Activated naive CD8-positive, alpha-beta T cell treated with anti-CD3 and anti-CD28 coated beads, Interleukin-2, amount 10 ng/mL, durations not matched to agents 7 days and 5 days (primary cell): ENCODE data around the gene ZBTB43. TPM values are rescaled to one million over a fixed set of nuclear protein-coding genes. Genes with fewer than 3 reads are reported as not detected.
A peak's percentile ranks its signal among the peaks of the same experiment; 100 is the strongest.
"Not testable (repeated sequence)": the region's sequence is repeated elsewhere in the genome, so short reads cannot be mapped to it uniquely, and the experiment has no call there.

Experiments
- ATAC-seq: fragments of 150-1000 bp; cut with Tn5 transposase; one replicate; pipeline ENCODE4 v1.10.0; 2021; ENCODE audit warnings: low read depth, moderate library complexity
- POLR2A ChIA-PET: fragments of 350-600 bp; sonication (Branson Sonifier 250); formaldehyde crosslinking; loops from one replicate; lab custom pipeline; 2021; ENCODE audit warnings: antibody characterized with exemption; lab: Charles Lee
- DNase-seq: peaks from one replicate; pipeline ENCODE4 v3.0.0; 2021
- H3K27ac Mint-ChIP-seq: one replicate; pipeline ENCODE4 v1.8.0; 2022; ENCODE audit warnings: mild to moderate bottlenecking, mixed read lengths
- H3K27me3 Mint-ChIP-seq: one replicate; pipeline ENCODE4 v1.8.0; 2022; ENCODE audit warnings: mild to moderate bottlenecking, moderate library complexity, mixed read lengths
- H3K36me3 Mint-ChIP-seq: one replicate; pipeline ENCODE4 v1.8.0; 2021; ENCODE audit warnings: mild to moderate bottlenecking, mixed read lengths
- H3K4me1 Mint-ChIP-seq: one replicate; pipeline ENCODE4 v1.8.0; 2021; ENCODE audit warnings: mixed read lengths
- H3K4me3 Mint-ChIP-seq: one replicate; pipeline ENCODE4 v1.8.0; 2022; ENCODE audit warnings: mild to moderate bottlenecking, moderate library complexity, mixed read lengths
- H3K9me3 Mint-ChIP-seq: one replicate; pipeline ENCODE4 v1.8.0; 2021; ENCODE audit warnings: mixed read lengths
- total RNA-seq, 2 experiments: library from RNA; stranded (reverse); gene quantifications; one replicate each; pipeline ENCODE4 v1.2.3, GENCODE V29; 2021

ZBTB43 gene
- 10 to 100 TPM; 23.0 to 29.4 TPM for total RNA-seq

- Mint-ChIP-seq H3K9me3 (peaks cover 2% of the 10 kb centered on the region), H3K4me1 (peaks cover 28% of the 10 kb centered on the region), H3K4me3 (peak within 1 kb of the TSS; percentile 97), H3K36me3 (peaks cover 6% of the 10 kb centered on the region), H3K27me3 (no peaks in the 10 kb centered on the region), H3K27ac (peak within 1 kb of the TSS; percentile 98)
- POLR2A ChIA-PET = interaction anchor here (0.6 to 2.1 kb wide), 12 partner anchors 11 to 473 kb away, joined by 3 to 11 read pairs (median 4); partner anchors contain the start of gene ZBTB34
- ATAC-seq (peak; percentile 86), DNase-seq (peak; percentile 98)
Observed at GRCh38 chr9:126804696-126805553, at the start of gene ZBTB43. Gene ZBTB43, plus strand, starts transcription at chr9:126805040. Its CDS starts 27,470 bp downstream, at chr9:126832510.

GRCh38 chr9:126755317-126755875 lies 49.4 kb upstream of the ZBTB43 start:
- H3K27ac Mint-ChIP-seq = no peak overlapping the region
- H3K4me3 Mint-ChIP-seq = no peak overlapping the region
- ATAC-seq (no peak), DNase-seq (no peak)
- peaks cover 3% of the 10 kb centered on the region for H3K4me1 Mint-ChIP-seq
- no peaks in the 10 kb centered on the region for H3K9me3 Mint-ChIP-seq
- POLR2A ChIA-PET = no interaction called here
- H3K36me3 Mint-ChIP-seq = no peaks in the 10 kb centered on the region
- peaks cover 6% of the 10 kb centered on the region for H3K27me3 Mint-ChIP-seq

GRCh38 chr9:126756238-126756637 lies 48.6 kb upstream of the ZBTB43 start:
- no peak for DNase-seq
- H3K4me3 Mint-ChIP-seq = no peak overlapping the region
- H3K9me3 Mint-ChIP-seq = no peaks in the 10 kb centered on the region
- POLR2A ChIA-PET = no interaction called here
- ATAC-seq = no peak
- peaks cover 2% of the 10 kb centered on the region for H3K27me3 Mint-ChIP-seq
- no peaks in the 10 kb centered on the region for H3K36me3 Mint-ChIP-seq
- H3K4me1 Mint-ChIP-seq = peaks cover 1% of the 10 kb centered on the region
- H3K27ac Mint-ChIP-seq = no peak overlapping the region

- H3K9me3 Mint-ChIP-seq = no peaks in the 10 kb centered on the region
Observed at GRCh38 chr9:126756876-126757415, 47.9 kb upstream of the ZBTB43 start.

GRCh38 chr9:126758916-126759585 lies 45.8 kb upstream of the ZBTB43 start:
- Mint-ChIP-seq H3K4me1 (no peaks in the 10 kb centered on the region), H3K9me3 (no peaks in the 10 kb centered on the region), H3K4me3 (no peak overlapping the region), H3K27me3 (peaks cover 2% of the 10 kb centered on the region), H3K27ac (no peak overlapping the region), H3K36me3 (no peaks in the 10 kb centered on the region)
- ATAC-seq (no peak), DNase-seq (no peak)
- POLR2A ChIA-PET = interaction anchor here (1.9 kb wide), 1 partner anchor 36 kb away, joined by 7 read pairs; no protein-coding TSS in a partner anchor

More at GRCh38 chr9:126756876-126757415, 47.9 kb upstream of the ZBTB43 start:
- POLR2A ChIA-PET = interaction anchor here (1.9 kb wide), 1 partner anchor 34 kb away, joined by 7 read pairs; no protein-coding TSS in a partner anchor
- DNase-seq (no peak), ATAC-seq (no peak)
- peaks cover 3% of the 10 kb centered on the region for H3K27me3 Mint-ChIP-seq
- no peak overlapping the region for H3K4me3 Mint-ChIP-seq
- peaks cover 1% of the 10 kb centered on the region for H3K4me1 Mint-ChIP-seq
- no peaks in the 10 kb centered on the region for H3K36me3 Mint-ChIP-seq
- no peak overlapping the region for H3K27ac Mint-ChIP-seq

GRCh38 chr9:126761274-126761673 lies 43.6 kb upstream of the ZBTB43 start:
- no peak for ATAC-seq
- no peaks in the 10 kb centered on the region for H3K36me3 Mint-ChIP-seq
- no peak for DNase-seq
- H3K9me3 Mint-ChIP-seq = no peaks in the 10 kb centered on the region
- H3K4me1 Mint-ChIP-seq = no peaks in the 10 kb centered on the region
- POLR2A ChIA-PET = no interaction called here
- peaks cover 2% of the 10 kb centered on the region for H3K27me3 Mint-ChIP-seq
- no peak overlapping the region for H3K27ac Mint-ChIP-seq
- no peak overlapping the region for H3K4me3 Mint-ChIP-seq

GRCh38 chr9:126763130-126763764 lies 41.6 kb upstream of the ZBTB43 start:
- ATAC-seq = no peak
- peaks cover 2% of the 10 kb centered on the region for H3K27me3 Mint-ChIP-seq
- POLR2A ChIA-PET = interaction anchor here (0.6 kb wide), 1 partner anchor 95 kb away, joined by 3 read pairs; no protein-coding TSS in a partner anchor
- H3K4me3 Mint-ChIP-seq = no peak overlapping the region
- no peak for DNase-seq
- no peak overlapping the region for H3K27ac Mint-ChIP-seq
- H3K9me3 Mint-ChIP-seq = no peaks in the 10 kb centered on the region
- no peaks in the 10 kb centered on the region for H3K4me1 Mint-ChIP-seq
- H3K36me3 Mint-ChIP-seq = no peaks in the 10 kb centered on the region

GRCh38 chr9:126773004-126773607 lies 31.7 kb upstream of the ZBTB43 start:
- Mint-ChIP-seq H3K4me1 (peaks cover 8% of the 10 kb centered on the region), H3K27me3 (peaks cover 35% of the 10 kb centered on the region), H3K9me3 (no peaks in the 10 kb centered on the region), H3K36me3 (no peaks in the 10 kb centered on the region), H3K27ac (no peak overlapping the region), H3K4me3 (no peak overlapping the region)
- POLR2A ChIA-PET = interaction anchor here (0.7 kb wide), 1 partner anchor 50 kb away, joined by 3 read pairs; no protein-coding TSS in a partner anchor
- DNase-seq = no peak
- peak; percentile 36 for ATAC-seq

GRCh38 chr9:126775926-126776325 lies 28.9 kb upstream of the ZBTB43 start:
- Mint-ChIP-seq H3K4me3 (no peak overlapping the region), H3K27me3 (peaks cover 34% of the 10 kb centered on the region), H3K4me1 (peaks cover 8% of the 10 kb centered on the region), H3K9me3 (no peaks in the 10 kb centered on the region), H3K36me3 (no peaks in the 10 kb centered on the region), H3K27ac (no peak overlapping the region)
- ATAC-seq (no peak), DNase-seq (no peak)
- POLR2A ChIA-PET = no interaction called here

- ATAC-seq (peak; percentile 51), DNase-seq (peak; percentile 37)
- no peak overlapping the region for H3K27ac Mint-ChIP-seq
- peaks cover 32% of the 10 kb centered on the region for H3K27me3 Mint-ChIP-seq
- H3K9me3 Mint-ChIP-seq = no peaks in the 10 kb centered on the region
- no peak overlapping the region for H3K4me3 Mint-ChIP-seq
- H3K36me3 Mint-ChIP-seq = no peaks in the 10 kb centered on the region
- POLR2A ChIA-PET = interaction anchor here (1.4 kb wide), 1 partner anchor 54 kb away, joined by 5 read pairs; no protein-coding TSS in a partner anchor
- peaks cover 8% of the 10 kb centered on the region for H3K4me1 Mint-ChIP-seq
Observed at GRCh38 chr9:126777733-126778132, 27.1 kb upstream of the ZBTB43 start.

GRCh38 chr9:126778141-126778540 lies 26.7 kb upstream of the ZBTB43 start:
- H3K27me3 Mint-ChIP-seq = peaks cover 28% of the 10 kb centered on the region
- no peaks in the 10 kb centered on the region for H3K9me3 Mint-ChIP-seq
- DNase-seq = no peak
- no peak for ATAC-seq
- H3K36me3 Mint-ChIP-seq = no peaks in the 10 kb centered on the region
- peaks cover 5% of the 10 kb centered on the region for H3K4me1 Mint-ChIP-seq
- no peak overlapping the region for H3K4me3 Mint-ChIP-seq
- H3K27ac Mint-ChIP-seq = no peak overlapping the region
- POLR2A ChIA-PET = interaction anchor here (1.4 kb wide), 1 partner anchor 55 kb away, joined by 5 read pairs; no protein-coding TSS in a partner anchor

GRCh38 chr9:126778696-126779095 lies 26.1 kb upstream of the ZBTB43 start:
- H3K9me3 Mint-ChIP-seq, DNase-seq, H3K27ac Mint-ChIP-seq, H3K4me3 Mint-ChIP-seq, H3K4me1 Mint-ChIP-seq, ATAC-seq, H3K36me3 Mint-ChIP-seq: not testable (repeated sequence)
- POLR2A ChIA-PET = interaction anchor here (1.1 to 1.4 kb wide), 2 partner anchors 55 kb away, joined by 3 to 5 read pairs; no protein-coding TSS in a partner anchor
- peaks cover 22% of the 10 kb centered on the region for H3K27me3 Mint-ChIP-seq
